ENCODE measurements around the gene PCDHGA5.
"Not testable (repeated sequence)": the region's sequence is repeated elsewhere in the genome, so short reads cannot be mapped to it uniquely, and the experiment has no call there.

The PCDHGA5 gene

DNA sequence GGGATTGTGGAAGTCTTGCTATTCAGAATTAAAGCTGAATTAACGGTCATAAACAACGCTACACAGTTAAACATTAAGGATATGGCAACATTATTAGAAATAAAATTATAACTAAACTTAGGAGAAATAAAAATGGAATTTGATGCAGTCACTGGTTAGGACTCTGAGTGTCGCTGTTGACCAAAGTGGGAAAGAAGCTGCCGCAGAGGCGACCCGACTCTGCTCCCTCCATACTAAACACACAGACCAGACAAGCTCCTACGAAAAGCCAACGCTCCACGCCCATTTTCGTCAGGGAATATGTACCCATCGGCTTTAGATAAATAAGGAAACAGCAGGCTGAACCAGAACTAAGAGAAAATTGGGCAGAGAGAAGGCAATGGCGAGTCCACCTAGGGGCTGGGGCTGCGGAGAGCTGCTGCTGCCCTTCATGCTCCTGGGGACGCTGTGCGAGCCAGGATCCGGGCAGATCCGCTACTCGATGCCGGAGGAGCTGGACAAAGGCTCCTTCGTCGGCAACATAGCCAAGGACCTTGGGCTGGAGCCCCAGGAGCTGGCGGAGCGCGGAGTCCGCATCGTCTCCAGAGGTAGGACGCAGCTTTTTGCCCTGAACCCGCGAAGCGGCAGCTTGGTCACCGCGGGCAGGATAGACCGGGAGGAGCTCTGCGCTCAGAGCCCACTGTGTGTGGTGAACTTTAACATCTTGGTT lies at the start of gene PCDHGA5:
TSS of gene PCDHGA5 (plus strand) at position 211 of the 709 bp plus-strand sequence. CDS start at position 380, 169 bp downstream.
- H3K36me3 ChIP-seq (ENCODE audit: insufficient read depth, low read length): no peaks in the 10 kb centered on the region
- no peak within 1 kb of the TSS for H3K9ac ChIP-seq (ENCODE audit: insufficient read length)
- no peak for DNase-seq (ENCODE audit: low read depth, low spot score)
- TF ChIP-seq EZH2 (IDR thresholded peaks at IDR 0.05) (no peak), POLR2AphosphoS5 (IDR thresholded peaks at IDR 0.05; ENCODE audit: borderline replicate concordance, low read depth, low read length) (no peak), FOXP2 (optimal IDR thresholded peaks at IDR 0.05; ENCODE audit: control extremely low read depth, extremely low read length, insufficient read depth) (no peak)
- no peak within 1 kb of the TSS for H3K27ac ChIP-seq
- H3K4me3 ChIP-seq: no peak within 1 kb of the TSS
- peaks cover 5% of the 10 kb centered on the region; the same call in 1 of the 2 replicates for H3K9me3 ChIP-seq (ENCODE audit: low read depth, low read length)

DNA sequence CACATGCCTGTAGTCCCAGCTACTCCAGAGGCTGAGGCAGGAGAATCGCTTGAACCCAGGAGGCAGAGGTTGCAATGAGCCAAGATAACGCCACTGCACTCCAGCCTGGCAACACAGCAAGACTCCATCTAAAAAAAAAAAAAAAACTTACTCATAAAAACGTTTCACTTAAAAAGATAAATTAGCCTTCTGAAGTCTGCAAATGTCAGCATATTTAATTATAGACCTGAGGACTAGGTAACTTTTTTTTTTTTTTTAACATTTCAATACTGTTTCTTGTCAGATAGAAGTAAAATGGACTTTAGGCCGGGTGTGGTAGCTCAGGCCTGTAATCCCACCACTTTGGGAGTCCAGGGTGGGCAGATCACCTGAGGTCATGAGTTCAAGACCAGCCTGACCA lies 47.0 kb upstream of the PCDHGA5 start:
- not testable (repeated sequence) for H3K27ac ChIP-seq; H3K4me3 ChIP-seq; H3K9ac ChIP-seq (ENCODE audit: insufficient read length); DNase-seq (ENCODE audit: low read depth, low spot score)
- peaks cover 37% of the 10 kb centered on the region for H3K9me3 ChIP-seq (ENCODE audit: low read depth, low read length)
- peaks cover 60% of the 10 kb centered on the region for H3K36me3 ChIP-seq (ENCODE audit: insufficient read depth, low read length)

DNA sequence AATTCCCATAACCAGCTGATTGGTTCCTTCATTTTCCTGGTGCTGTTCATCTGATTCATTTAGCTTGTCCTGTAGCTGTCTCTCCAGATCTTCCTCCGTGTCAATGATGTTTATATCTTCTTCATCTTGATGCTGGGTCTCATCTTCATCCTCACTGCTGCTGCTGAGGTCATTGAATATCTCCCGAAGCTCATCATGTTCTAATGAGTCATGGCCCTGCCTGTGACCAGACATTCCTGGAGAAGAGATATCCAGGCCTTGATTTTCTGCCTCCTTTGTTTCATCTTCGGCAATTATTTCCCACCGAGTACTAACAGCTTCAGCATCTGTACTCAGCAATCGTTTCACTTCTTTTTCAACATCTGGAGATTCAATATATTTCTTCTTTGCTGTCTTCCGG lies 44.8 kb upstream of the PCDHGA5 start:
- peaks cover 54% of the 10 kb centered on the region for H3K36me3 ChIP-seq (ENCODE audit: insufficient read depth, low read length)
- H3K27ac ChIP-seq: no peak overlapping the region
- H3K9me3 ChIP-seq (ENCODE audit: low read depth, low read length): peaks cover 31% of the 10 kb centered on the region
- TF ChIP-seq FOXP2 (optimal IDR thresholded peaks at IDR 0.05; ENCODE audit: control extremely low read depth, extremely low read length, insufficient read depth) (no peak), POLR2AphosphoS5 (IDR thresholded peaks at IDR 0.05; ENCODE audit: borderline replicate concordance, low read depth, low read length) (no peak), EZH2 (IDR thresholded peaks at IDR 0.05) (no peak)
- DNase-seq (ENCODE audit: low read depth, low spot score): no peak
- H3K9ac ChIP-seq (ENCODE audit: insufficient read length): no peak overlapping the region
- H3K4me3 ChIP-seq: peak overlapping the region; percentile 92

DNA sequence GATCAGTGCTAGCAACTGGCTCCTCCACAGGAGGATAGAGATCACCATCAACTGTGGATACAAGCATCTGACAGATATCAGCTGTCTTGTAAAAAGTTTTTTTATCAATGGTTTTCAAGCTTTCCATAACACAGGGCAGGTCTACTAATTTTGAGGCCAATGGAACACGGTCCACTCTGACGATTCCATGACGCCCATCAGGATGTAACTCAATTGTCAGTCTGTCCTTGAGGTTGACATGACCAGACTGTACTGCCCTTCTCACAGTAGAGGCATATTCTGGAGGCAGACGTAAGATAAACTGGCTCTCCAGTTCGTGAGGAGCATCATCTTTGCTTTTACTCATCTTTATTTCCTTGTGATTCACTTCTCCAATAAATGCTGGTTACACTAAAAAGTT lies 44.3 kb upstream of the PCDHGA5 start:
- no peak for DNase-seq (ENCODE audit: low read depth, low spot score)
- peak overlapping the region; percentile 92 for H3K4me3 ChIP-seq
- H3K9ac ChIP-seq (ENCODE audit: insufficient read length): no peak overlapping the region
- H3K27ac ChIP-seq: peak overlapping the region; percentile 98
- H3K36me3 ChIP-seq (ENCODE audit: insufficient read depth, low read length): peaks cover 51% of the 10 kb centered on the region
- peaks cover 30% of the 10 kb centered on the region for H3K9me3 ChIP-seq (ENCODE audit: low read depth, low read length)
- no peak for TF ChIP-seq EZH2 (IDR thresholded peaks at IDR 0.05)
- TF ChIP-seq POLR2AphosphoS5 (IDR thresholded peaks at IDR 0.05; ENCODE audit: borderline replicate concordance, low read depth, low read length): no peak
- TF ChIP-seq FOXP2 (optimal IDR thresholded peaks at IDR 0.05; ENCODE audit: control extremely low read depth, extremely low read length, insufficient read depth): no peak

DNA sequence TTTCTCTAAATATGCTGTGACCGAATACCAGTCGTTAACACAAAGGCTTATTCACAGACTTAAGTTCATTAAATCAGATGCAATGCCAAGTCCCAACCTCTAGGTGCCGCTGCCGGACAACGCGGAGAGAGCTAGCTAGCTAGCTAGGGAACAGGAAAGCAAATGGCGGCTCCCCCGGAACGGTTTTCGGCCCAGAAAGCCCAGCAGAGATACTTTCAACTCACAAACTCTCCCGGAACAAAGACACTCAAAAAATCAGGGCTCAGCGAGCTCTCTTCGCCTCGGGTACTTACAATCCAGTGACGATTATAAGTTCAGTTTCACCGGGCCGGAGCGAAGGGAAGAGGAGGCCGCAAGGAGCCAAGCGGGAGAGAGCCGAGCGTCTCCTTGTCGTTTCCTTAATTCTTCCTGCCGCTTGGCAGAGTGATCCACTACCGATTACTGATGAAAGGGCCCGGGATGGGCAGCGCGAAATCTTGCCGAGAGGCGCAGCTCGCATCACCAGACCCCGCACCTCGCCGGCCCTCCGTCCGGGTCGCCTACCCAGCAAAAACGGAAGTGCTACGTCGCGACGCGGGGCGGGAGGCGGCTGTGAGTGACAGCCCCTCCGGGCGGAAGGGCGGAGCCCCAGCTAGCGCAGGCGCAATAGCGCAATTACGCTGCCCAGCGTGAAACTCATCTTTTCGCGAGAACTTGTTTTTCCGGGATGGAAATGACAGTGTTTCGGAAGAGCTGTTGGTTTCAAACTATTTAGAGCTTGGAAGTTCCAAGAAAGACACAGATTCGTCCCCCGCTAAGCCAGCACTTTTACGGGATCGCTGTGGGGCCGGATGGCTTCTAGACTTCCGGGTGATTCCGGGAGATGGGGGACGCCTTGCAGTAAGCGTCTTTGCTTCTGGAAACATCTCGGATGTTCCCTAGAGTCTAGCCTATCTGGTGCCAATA lies 43.5 kb upstream of the PCDHGA5 start, which contains the start of gene TAF7:
TSS of gene TAF7 (minus strand) at position 560 of the 945 bp plus-strand sequence. CDS start 740 bp downstream, outside the sequence.
- DNase-seq (ENCODE audit: low read depth, low spot score): peak; percentile 86
- peaks cover 43% of the 10 kb centered on the region for H3K36me3 ChIP-seq (ENCODE audit: insufficient read depth, low read length)
- peak within 1 kb of the TSS; percentile 98 for H3K27ac ChIP-seq
- H3K9me3 ChIP-seq (ENCODE audit: low read depth, low read length): peaks cover 28% of the 10 kb centered on the region
- H3K9ac ChIP-seq (ENCODE audit: insufficient read length): peak within 1 kb of the TSS; percentile 99
- TF ChIP-seq POLR2AphosphoS5 (IDR thresholded peaks at IDR 0.05; ENCODE audit: borderline replicate concordance, low read depth, low read length) (peak; percentile 96), FOXP2 (optimal IDR thresholded peaks at IDR 0.05; ENCODE audit: control extremely low read depth, extremely low read length, insufficient read depth) (no peak)
- peak within 1 kb of the TSS; percentile 92 for H3K4me3 ChIP-seq

DNA sequence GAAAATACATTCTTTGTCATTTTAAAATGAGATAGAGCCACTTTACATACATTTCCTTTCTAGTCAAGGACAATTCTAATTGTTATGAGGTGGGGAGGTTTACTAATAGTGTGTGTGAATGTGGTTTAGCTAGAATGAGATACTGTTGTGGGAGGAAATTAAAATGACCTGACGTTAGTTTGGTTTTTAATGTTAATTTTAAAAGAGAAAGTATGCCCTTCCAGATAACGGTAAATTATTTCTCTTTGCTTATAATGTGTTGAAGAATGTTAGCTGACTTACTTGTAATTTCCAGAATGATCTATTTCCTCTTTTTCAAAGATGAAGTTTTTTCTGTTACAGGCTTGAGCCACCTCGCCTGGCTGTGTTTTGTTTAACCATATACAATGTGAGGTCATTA lies 41.7 kb upstream of the PCDHGA5 start:
- Histone ChIP-seq H3K27ac (no peak overlapping the region), H3K4me3 (no peak overlapping the region), H3K9ac (ENCODE audit: insufficient read length) (no peak overlapping the region), H3K9me3 (ENCODE audit: low read depth, low read length) (peaks cover 23% of the 10 kb centered on the region), H3K36me3 (ENCODE audit: insufficient read depth, low read length) (peaks cover 25% of the 10 kb centered on the region)
- TF ChIP-seq POLR2AphosphoS5 (IDR thresholded peaks at IDR 0.05; ENCODE audit: borderline replicate concordance, low read depth, low read length): no peak
- no peak for TF ChIP-seq FOXP2 (optimal IDR thresholded peaks at IDR 0.05; ENCODE audit: control extremely low read depth, extremely low read length, insufficient read depth)
- TF ChIP-seq EZH2 (IDR thresholded peaks at IDR 0.05): no peak
- no peak for DNase-seq (ENCODE audit: low read depth, low spot score)

DNA sequence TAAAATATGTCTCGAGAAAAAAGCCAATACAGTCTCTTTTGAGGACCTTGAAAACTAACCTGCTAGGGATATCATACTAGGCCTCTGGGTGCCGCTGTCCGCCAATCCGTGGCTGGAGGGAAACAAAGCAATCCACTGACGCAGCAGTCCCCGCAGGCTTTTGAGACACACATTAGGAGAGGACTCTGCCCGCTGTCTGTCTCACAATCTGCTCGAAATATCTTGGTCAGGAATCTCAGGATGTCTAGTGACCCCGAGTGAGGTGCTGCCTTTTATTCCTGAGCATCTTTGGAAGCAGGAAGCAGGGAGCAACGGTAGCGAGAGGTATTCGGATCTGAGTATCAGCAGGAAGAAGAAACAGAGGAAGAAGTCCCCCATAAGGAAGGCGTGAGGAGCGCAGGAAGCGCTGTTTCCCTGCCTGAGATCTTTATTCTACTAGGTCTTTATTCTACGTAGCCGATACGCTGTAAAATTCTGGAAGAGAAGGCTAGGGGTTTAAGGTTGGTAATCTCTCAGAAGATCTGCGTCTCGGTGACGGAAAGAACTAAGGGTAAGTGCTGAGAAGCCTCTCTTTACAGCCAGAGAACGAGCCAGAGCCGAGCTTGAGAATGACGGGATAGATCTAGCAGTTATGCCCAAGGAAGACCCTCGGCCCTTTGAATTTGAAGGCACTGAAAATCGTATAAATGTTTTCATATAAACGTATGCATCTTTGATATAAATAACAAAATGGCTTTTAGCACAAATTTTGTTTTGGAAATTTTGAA lies 37.7 kb upstream of the PCDHGA5 start:
- DNase-seq (ENCODE audit: low read depth, low spot score): no peak
- no peak overlapping the region for H3K9ac ChIP-seq (ENCODE audit: insufficient read length)
- no peak overlapping the region for H3K27ac ChIP-seq
- no peak for TF ChIP-seq POLR2AphosphoS5 (IDR thresholded peaks at IDR 0.05; ENCODE audit: borderline replicate concordance, low read depth, low read length)
- no peak for TF ChIP-seq EZH2 (IDR thresholded peaks at IDR 0.05)
- no peak for TF ChIP-seq FOXP2 (optimal IDR thresholded peaks at IDR 0.05; ENCODE audit: control extremely low read depth, extremely low read length, insufficient read depth)
- H3K9me3 ChIP-seq (ENCODE audit: low read depth, low read length): no peaks in the 10 kb centered on the region; the same call in 1 of the 2 replicates
- no peak overlapping the region for H3K4me3 ChIP-seq
- no peaks in the 10 kb centered on the region for H3K36me3 ChIP-seq (ENCODE audit: insufficient read depth, low read length)

DNA sequence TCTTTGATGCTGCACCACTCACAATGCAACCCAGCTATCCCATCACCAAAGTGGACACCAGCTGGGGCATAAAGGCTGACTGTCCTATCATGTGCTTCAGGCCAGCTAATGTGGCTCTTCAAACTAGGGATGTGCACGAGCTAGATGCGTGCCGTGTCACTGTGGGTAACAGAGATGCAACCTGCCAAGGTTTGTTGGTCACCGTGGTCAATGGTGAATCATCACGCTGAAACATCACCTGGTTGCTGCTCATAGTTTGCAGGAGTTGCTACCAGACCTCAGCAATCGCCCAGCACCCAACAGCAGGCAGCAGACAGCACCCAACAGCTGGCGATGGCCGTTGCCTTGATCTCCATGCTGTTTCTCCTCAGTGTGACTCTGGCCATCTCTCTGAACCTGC lies 35.7 kb upstream of the PCDHGA5 start:
- Histone ChIP-seq H3K9ac (ENCODE audit: insufficient read length) (no peak overlapping the region), H3K9me3 (ENCODE audit: low read depth, low read length) (no peaks in the 10 kb centered on the region), H3K36me3 (ENCODE audit: insufficient read depth, low read length) (no peaks in the 10 kb centered on the region), H3K27ac (no peak overlapping the region), H3K4me3 (no peak overlapping the region)
- DNase-seq (ENCODE audit: low read depth, low spot score): no peak
- TF ChIP-seq POLR2AphosphoS5 (IDR thresholded peaks at IDR 0.05; ENCODE audit: borderline replicate concordance, low read depth, low read length) (no peak), FOXP2 (optimal IDR thresholded peaks at IDR 0.05; ENCODE audit: control extremely low read depth, extremely low read length, insufficient read depth) (no peak), EZH2 (IDR thresholded peaks at IDR 0.05) (no peak)

Data from SK-N-MC (cell line).